ENCODE results near the gene SERHL2.
"Not testable (repeated sequence)": the region's sequence is repeated elsewhere in the genome, so short reads cannot be mapped to it uniquely, and the experiment has no call there.

The SERHL2 gene

DNA sequence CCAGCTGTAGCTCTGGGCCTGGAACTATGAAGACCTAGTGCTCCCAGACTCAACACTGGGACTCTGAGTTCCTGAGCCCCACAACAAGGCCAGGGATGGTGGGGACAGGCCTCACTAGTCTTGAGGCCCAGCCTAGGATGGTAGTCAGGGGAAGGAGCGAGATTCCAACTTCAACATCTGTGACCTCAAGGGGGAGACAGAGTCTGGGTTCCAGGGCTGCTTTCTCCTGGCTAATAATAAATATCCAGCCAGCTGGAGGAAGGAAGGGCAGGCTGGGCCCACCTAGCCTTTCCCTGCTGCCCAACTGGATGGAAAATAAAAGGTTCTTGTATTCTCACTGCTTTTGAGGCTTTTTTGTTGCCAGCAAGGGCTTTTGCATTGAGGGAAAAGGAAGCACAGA is 20.3 kb downstream of the SERHL2 start:
- H3K36me3 ChIP-seq (ENCODE audit: control insufficient read depth in 2 of 2, insufficient read depth in 2 of 2, low read length in 2 of 2) = peaks cover 9 to 20% of the 10 kb centered on the region in 2 donors
- H3K4me1 ChIP-seq (ENCODE audit: control insufficient read depth in 2 of 2, insufficient read depth in 2 of 2, low read length in 2 of 2); H3K27me3 ChIP-seq (ENCODE audit: control insufficient read depth in 2 of 2, insufficient read depth in 2 of 2, low read length in 2 of 2); H3K4me3 ChIP-seq (ENCODE audit: low read length in 2 of 2); H3K9me3 ChIP-seq (ENCODE audit: control insufficient read depth in 2 of 2, low read length in 2 of 2); H3K9ac ChIP-seq (ENCODE audit: low read depth in 1 of 2, low read length in 2 of 2); H3K27ac ChIP-seq (ENCODE audit: low read depth in 2 of 2, low read length in 2 of 2): not testable (repeated sequence)

DNA sequence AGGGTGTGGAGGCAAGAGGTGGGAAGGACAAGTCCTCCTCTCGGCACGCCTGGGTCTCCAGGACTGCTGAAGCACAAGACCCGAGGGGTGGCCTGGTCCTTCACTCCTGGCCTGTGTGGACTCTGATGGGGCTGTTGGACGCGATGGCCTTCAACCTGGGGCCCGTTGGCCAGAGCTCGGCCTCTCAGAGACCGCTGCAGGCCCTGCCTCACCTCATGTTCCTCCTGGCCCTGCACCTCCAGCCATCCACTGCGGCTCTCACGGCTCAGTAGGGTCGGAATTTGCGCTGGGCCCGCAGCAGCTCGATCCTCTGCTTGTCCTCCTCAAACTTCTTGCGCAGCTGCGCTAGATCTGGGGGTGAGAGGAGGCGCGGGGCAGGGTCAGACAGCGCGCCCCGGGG is 20.7 kb downstream of the SERHL2 start:
- not testable (repeated sequence) for H3K9ac ChIP-seq (ENCODE audit: low read depth in 1 of 2, low read length in 2 of 2); H3K27me3 ChIP-seq (ENCODE audit: control insufficient read depth in 2 of 2, insufficient read depth in 2 of 2, low read length in 2 of 2); H3K4me3 ChIP-seq (ENCODE audit: low read length in 2 of 2); H3K9me3 ChIP-seq (ENCODE audit: control insufficient read depth in 2 of 2, low read length in 2 of 2); H3K27ac ChIP-seq (ENCODE audit: low read depth in 2 of 2, low read length in 2 of 2); H3K4me1 ChIP-seq (ENCODE audit: control insufficient read depth in 2 of 2, insufficient read depth in 2 of 2, low read length in 2 of 2)
- peaks cover 9 to 20% of the 10 kb centered on the region in 2 donors for H3K36me3 ChIP-seq (ENCODE audit: control insufficient read depth in 2 of 2, insufficient read depth in 2 of 2, low read length in 2 of 2)

DNA sequence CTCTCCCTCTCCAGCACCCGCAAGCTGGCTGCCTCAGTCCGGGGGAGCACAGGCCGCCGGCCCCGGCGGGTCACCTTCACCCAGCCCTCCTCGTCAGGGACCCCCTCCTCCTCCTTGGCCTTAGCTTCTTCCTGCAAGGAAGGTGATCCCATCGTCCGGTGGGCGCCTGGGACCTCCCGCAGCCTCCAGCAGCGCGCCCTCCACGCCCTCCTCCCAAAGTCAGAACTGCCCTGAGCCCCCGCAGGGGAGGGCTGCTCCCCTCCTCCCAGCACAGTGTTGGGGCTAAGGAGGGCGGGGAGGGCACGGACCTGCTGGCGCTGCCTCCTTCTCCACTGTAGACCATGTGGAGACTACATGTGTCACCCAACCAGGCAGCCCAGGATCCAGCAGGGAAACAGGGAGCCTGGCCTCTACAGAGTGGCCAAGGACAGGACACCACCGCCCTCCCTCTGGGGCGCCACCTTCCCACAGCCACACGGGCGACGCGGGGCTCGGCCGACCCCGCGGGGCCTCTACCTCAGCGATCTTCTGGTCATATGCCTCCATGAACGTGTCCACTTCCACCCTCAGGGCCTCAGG is 22.3 kb downstream of the SERHL2 start:
- H3K4me3 ChIP-seq (ENCODE audit: low read length in 2 of 2); H3K4me1 ChIP-seq (ENCODE audit: control insufficient read depth in 2 of 2, insufficient read depth in 2 of 2, low read length in 2 of 2); H3K9me3 ChIP-seq (ENCODE audit: control insufficient read depth in 2 of 2, low read length in 2 of 2); H3K27me3 ChIP-seq (ENCODE audit: control insufficient read depth in 2 of 2, insufficient read depth in 2 of 2, low read length in 2 of 2); H3K9ac ChIP-seq (ENCODE audit: low read depth in 1 of 2, low read length in 2 of 2); H3K27ac ChIP-seq (ENCODE audit: low read depth in 2 of 2, low read length in 2 of 2): not testable (repeated sequence)
- peaks cover 9 to 20% of the 10 kb centered on the region in 2 donors for H3K36me3 ChIP-seq (ENCODE audit: control insufficient read depth in 2 of 2, insufficient read depth in 2 of 2, low read length in 2 of 2)

DNA sequence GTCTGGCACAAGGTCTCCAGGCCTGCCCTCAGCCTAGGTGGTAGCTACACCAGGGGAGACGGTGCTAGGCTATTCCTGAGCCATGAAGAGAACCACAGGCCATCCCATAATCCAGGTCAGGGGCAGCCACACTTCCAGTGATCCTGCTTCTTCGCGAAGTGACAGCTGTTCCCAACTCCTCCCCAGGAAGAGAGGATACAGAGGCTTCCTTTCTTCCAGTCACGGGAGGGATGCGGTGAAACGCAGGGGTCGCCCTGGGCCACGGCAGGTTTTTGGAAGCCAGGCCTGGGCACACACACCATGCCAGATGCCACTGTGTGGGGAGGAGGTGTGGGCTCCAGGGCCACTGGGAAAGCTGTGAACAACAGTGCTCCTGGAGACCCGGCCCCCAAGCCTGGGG is 23.4 kb downstream of the SERHL2 start:
- H3K27ac ChIP-seq (ENCODE audit: low read depth in 2 of 2, low read length in 2 of 2); H3K9ac ChIP-seq (ENCODE audit: low read depth in 1 of 2, low read length in 2 of 2): not testable (repeated sequence)
- H3K36me3 ChIP-seq (ENCODE audit: control insufficient read depth in 2 of 2, insufficient read depth in 2 of 2, low read length in 2 of 2) = peaks cover 9 to 20% of the 10 kb centered on the region in 2 donors

DNA sequence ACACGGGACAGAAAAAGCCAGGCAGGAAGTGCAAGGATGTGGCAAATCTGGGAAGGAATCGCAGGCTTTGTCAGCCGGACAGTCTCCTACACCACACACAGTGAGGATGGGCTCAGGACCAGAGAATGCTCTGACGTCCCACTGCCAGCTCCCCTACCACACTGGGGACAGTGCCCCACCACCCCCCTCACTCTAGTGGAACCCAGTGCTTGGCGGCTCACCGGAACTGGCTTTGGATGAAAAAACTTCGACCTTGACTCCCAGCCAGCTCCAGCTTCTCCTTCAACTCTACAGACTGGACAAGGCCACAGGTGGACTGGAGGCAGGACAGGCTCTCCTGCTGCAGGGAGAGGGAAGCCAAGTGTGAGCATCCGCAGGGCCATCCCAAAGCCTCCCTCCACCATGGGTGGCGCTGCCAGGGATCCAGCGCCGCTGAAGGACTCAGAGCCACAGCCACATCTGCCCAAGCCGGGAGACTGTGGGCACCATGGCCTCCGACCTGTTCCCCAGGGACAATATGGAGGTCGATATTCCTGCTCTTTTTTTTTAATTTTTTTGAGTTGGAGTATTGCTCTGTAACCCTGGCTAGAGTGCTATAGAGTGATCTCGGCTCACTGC is 24.0 kb downstream of the SERHL2 start:
- Histone ChIP-seq H3K36me3 (ENCODE audit: control insufficient read depth in 2 of 2, insufficient read depth in 2 of 2, low read length in 2 of 2) (peaks cover 9 to 17% of the 10 kb centered on the region in 2 donors), H3K27ac (ENCODE audit: low read depth in 2 of 2, low read length in 2 of 2) (no peak overlapping the region), H3K27me3 (ENCODE audit: control insufficient read depth in 2 of 2, insufficient read depth in 2 of 2, low read length in 2 of 2) (no peaks in the 10 kb centered on the region), H3K4me3 (ENCODE audit: low read length in 2 of 2) (no peak overlapping the region), H3K9me3 (ENCODE audit: control insufficient read depth in 2 of 2, low read length in 2 of 2) (no peaks in the 10 kb centered on the region), H3K4me1 (ENCODE audit: control insufficient read depth in 2 of 2, insufficient read depth in 2 of 2, low read length in 2 of 2) (peaks cover 3 to 9% of the 10 kb centered on the region in 2 donors), H3K9ac (ENCODE audit: low read depth in 1 of 2, low read length in 2 of 2) (no peak overlapping the region)

More for the DNA sequence above, 23.4 kb downstream of the SERHL2 start:
- H3K9me3 ChIP-seq (ENCODE audit: control insufficient read depth in 2 of 2, low read length in 2 of 2); H3K4me1 ChIP-seq (ENCODE audit: control insufficient read depth in 2 of 2, insufficient read depth in 2 of 2, low read length in 2 of 2); H3K27me3 ChIP-seq (ENCODE audit: control insufficient read depth in 2 of 2, insufficient read depth in 2 of 2, low read length in 2 of 2); H3K4me3 ChIP-seq (ENCODE audit: low read length in 2 of 2): not testable (repeated sequence)

DNA sequence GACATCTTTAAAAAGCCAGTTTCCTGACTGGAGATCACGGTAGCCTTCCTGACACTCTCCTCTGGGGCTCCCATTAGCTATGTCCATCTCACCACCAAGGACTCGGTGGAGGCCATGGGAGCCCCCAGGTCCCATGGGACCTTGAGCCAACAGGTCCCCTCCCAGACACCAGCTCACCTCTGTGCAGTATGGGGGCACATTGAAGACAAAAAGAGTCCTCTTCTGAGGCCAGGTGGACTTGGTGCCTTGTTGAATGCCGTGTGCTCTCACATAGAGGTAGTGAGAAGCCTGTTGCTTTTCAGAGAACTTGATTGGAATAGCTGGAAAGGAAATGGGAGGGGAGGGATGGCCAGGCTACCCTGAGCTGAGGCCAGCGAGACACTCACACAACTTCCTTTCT is 26.3 kb downstream of the SERHL2 start:
- H3K4me1 ChIP-seq (ENCODE audit: control insufficient read depth in 2 of 2, insufficient read depth in 2 of 2, low read length in 2 of 2); H3K27ac ChIP-seq (ENCODE audit: low read depth in 2 of 2, low read length in 2 of 2); H3K27me3 ChIP-seq (ENCODE audit: control insufficient read depth in 2 of 2, insufficient read depth in 2 of 2, low read length in 2 of 2); H3K9ac ChIP-seq (ENCODE audit: low read depth in 1 of 2, low read length in 2 of 2); H3K4me3 ChIP-seq (ENCODE audit: low read length in 2 of 2); H3K9me3 ChIP-seq (ENCODE audit: control insufficient read depth in 2 of 2, low read length in 2 of 2): not testable (repeated sequence)
- peaks cover 19 to 27% of the 10 kb centered on the region in 2 donors for H3K36me3 ChIP-seq (ENCODE audit: control insufficient read depth in 2 of 2, insufficient read depth in 2 of 2, low read length in 2 of 2)

DNA sequence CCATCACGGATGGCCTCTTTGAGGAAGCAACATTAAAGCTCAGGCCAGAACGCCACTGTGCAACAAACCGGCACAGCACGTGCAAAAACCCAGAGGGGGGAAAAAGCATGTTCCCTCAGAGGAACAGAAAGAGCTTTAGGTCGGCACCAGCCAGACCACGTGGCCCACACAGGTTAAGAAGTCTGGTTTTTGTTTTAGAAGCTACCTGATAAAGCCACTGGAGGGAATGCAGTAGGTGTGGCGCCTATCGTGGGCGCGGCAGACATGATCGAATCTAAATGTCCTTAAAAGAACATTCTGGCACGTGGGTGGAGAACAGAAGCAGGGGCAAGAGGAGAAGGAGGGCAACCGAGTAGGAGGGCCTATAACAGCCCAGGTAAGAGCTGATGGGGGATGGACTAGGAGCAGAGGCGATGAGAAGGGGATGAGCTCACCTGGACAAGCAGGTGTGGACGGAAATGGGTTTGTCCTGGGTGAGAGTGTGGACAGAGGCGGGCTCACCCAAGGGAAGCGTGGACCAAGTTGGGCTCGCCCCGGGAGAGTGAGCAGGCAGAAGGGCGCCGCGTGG is 27.5 kb downstream of the SERHL2 start:
- peaks cover 30 to 39% of the 10 kb centered on the region in 2 donors for H3K36me3 ChIP-seq (ENCODE audit: control insufficient read depth in 2 of 2, insufficient read depth in 2 of 2, low read length in 2 of 2)
- H3K4me3 ChIP-seq (ENCODE audit: low read length in 2 of 2) = peak overlapping the region; percentile 69 to 70
- not testable (repeated sequence) for H3K9me3 ChIP-seq (ENCODE audit: control insufficient read depth in 2 of 2, low read length in 2 of 2); H3K27me3 ChIP-seq (ENCODE audit: control insufficient read depth in 2 of 2, insufficient read depth in 2 of 2, low read length in 2 of 2); H3K4me1 ChIP-seq (ENCODE audit: control insufficient read depth in 2 of 2, insufficient read depth in 2 of 2, low read length in 2 of 2); H3K27ac ChIP-seq (ENCODE audit: low read depth in 2 of 2, low read length in 2 of 2)
- H3K9ac ChIP-seq (ENCODE audit: low read depth in 1 of 2, low read length in 2 of 2) = peak overlapping the region in 1 of 2 donors; percentile 72

DNA sequence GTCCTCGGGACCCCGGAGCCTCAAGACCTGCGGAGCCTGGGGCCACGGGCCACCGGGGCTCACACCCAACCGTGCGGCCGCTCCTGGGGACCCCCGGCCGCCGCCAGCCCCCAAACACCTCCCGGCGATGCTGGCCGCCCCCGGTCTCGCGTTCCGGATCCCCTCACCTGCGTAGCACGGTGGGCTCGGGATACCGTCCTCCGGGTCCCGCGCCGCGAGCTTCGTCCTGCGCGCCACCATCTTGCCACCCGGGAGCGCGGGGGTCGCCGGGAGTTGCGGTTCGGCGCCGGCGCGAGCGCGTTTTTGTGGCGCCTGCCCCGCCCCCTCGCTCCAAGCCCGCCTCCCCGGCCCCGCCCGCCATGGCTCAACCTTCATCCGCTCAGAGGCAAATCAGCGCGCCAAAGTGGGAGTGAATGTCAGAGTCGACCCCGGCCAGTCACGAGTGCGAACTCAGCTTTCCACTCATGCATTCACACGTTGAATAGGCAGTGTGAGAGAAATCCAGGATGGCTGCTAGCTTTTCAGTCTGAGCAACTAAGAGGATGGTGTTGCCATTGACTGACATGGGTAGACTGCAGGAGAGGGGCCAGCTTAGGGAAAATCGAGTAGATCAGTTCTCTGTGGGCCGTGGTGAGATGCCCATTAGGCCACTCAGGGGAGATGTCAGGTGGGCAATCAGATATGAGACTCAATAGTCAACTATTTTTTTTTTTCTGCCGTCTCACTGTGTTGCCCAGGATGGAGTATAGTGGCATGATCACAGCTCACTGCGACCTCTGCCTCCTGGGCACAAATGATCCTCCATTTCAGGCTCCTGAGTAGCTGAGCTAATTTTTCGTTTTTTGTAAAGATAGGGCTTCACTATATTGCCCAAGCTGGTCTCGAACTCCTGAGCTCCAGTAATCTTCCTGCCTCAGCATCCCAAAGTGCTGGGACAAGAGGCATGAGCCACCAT is 28.3 kb downstream of the SERHL2 start:
- H3K4me3 ChIP-seq (ENCODE audit: low read length in 2 of 2) = peak overlapping the region; percentile 69 to 70
- H3K36me3 ChIP-seq (ENCODE audit: control insufficient read depth in 2 of 2, insufficient read depth in 2 of 2, low read length in 2 of 2) = peaks cover 36 to 45% of the 10 kb centered on the region in 2 donors
- H3K27me3 ChIP-seq (ENCODE audit: control insufficient read depth in 2 of 2, insufficient read depth in 2 of 2, low read length in 2 of 2) = no peaks in the 10 kb centered on the region
- H3K27ac ChIP-seq (ENCODE audit: low read depth in 2 of 2, low read length in 2 of 2) = no peak overlapping the region
- H3K9me3 ChIP-seq (ENCODE audit: control insufficient read depth in 2 of 2, low read length in 2 of 2) = no peaks in the 10 kb centered on the region
- H3K4me1 ChIP-seq (ENCODE audit: control insufficient read depth in 2 of 2, insufficient read depth in 2 of 2, low read length in 2 of 2) = peaks cover 3 to 9% of the 10 kb centered on the region in 2 donors
- peak overlapping the region in 1 of 2 donors; percentile 72 for H3K9ac ChIP-seq (ENCODE audit: low read depth in 1 of 2, low read length in 2 of 2)

DNA sequence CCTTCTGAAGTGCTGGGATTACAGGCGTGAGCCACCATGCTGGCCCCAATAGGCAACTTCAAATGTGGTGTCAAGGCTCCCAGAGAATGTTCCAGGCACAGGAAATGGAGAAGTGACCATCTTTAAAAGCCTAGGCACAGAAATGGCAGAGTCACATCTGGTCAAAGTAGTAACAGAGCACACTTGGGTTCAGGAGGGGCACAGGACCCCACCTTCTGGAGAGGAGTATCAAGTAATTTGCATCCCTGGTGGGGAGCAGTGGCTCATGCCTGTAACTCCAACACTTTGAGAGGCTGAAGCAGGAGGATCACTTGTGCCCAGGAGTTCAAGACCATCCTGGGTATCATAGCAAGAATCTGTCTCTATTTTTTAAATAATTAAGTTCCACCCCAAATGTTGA is 29.2 kb downstream of the SERHL2 start:
- Histone ChIP-seq H3K27ac (ENCODE audit: low read depth in 2 of 2, low read length in 2 of 2) (no peak overlapping the region), H3K4me3 (ENCODE audit: low read length in 2 of 2) (no peak overlapping the region), H3K9ac (ENCODE audit: low read depth in 1 of 2, low read length in 2 of 2) (no peak overlapping the region), H3K9me3 (ENCODE audit: control insufficient read depth in 2 of 2, low read length in 2 of 2) (no peaks in the 10 kb centered on the region), H3K27me3 (ENCODE audit: control insufficient read depth in 2 of 2, insufficient read depth in 2 of 2, low read length in 2 of 2) (no peaks in the 10 kb centered on the region), H3K4me1 (ENCODE audit: control insufficient read depth in 2 of 2, insufficient read depth in 2 of 2, low read length in 2 of 2) (peaks cover 3 to 9% of the 10 kb centered on the region in 2 donors), H3K36me3 (ENCODE audit: control insufficient read depth in 2 of 2, insufficient read depth in 2 of 2, low read length in 2 of 2) (peaks cover 37 to 46% of the 10 kb centered on the region in 2 donors)

Measured in mucosa of rectum (tissue), 2 donors.